NK-92 (cell line): ENCODE measurements around the gene OR10V1.
A peak's percentile ranks its signal among the peaks of the same experiment; 100 is the strongest.

Experiments
- DNase-seq: peaks from one replicate; lab custom pipeline; 2025; ENCODE audit not compliant: unreplicated experiment; lab: John Stamatoyannopoulos, UW

OR10V1 gene

DNA sequence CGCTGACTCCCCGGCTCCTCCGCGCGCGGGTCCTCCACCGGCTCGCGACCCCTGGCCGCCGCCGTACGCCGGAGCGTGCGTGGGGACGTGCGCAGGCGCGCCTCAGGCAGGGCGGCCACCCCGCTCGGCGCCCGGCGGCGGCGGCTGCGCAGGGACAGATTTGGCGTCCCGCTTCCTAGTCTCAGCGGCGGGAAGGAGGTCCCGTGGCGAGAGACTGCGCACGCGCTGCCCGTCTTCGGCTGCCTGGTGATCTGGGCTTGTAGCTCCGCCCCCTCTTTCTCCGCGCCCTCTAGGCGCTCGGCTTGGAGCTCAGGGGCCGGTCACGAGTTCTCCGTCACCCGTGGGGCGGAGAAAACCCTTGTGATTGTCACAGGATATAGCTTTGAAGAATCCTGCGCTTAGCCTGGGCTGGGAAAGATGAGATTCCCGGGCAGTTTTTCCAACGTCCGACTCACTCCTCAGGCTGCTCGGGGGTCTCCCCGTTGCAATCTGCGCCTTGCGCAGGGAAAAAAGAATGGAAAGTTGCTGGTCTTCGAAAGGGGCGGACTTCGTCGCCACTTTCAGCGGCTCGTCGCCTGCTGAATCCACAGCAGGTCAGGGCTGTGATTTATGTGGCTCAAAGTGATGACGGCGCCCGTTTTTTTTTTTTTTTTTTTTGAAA, 44.6 kb downstream of the OR10V1 start, which contains the start of gene PATL1:
Gene PATL1 (minus strand): TSS at position 88 of the 661 bp plus-strand sequence. CDS start 142 bp downstream, outside the sequence.
- peak; percentile 91 for DNase-seq

GRCh38 chr11:59668188-59668949, 45.3 kb downstream of the OR10V1 start:
- DNase-seq = no peak

GRCh38 chr11:59667812-59668187, 45.8 kb downstream of the OR10V1 start:
- no peak for DNase-seq

- no peak for DNase-seq
These were observed 46.7 kb downstream of the OR10V1 start for GRCh38 chr11:59666969-59667368.
